Endometrium (tissue), 2 donors: ENCODE measurements around the gene SUGCT.
"Not testable (repeated sequence)": the region's sequence is repeated elsewhere in the genome, so short reads cannot be mapped to it uniquely, and the experiment has no call there.

Source experiments
- FAIRE-seq: peaks from 2 replicates; lab custom pipeline; 2012; peaks lifted over from hg19 to GRCh38; lab: Jason Lieb, UNC
- donor health status: control.
- donor health status: control.

The SUGCT gene

GRCh38 chr7:40405991-40406390 lies 271.2 kb downstream of the SUGCT start:
- FAIRE-seq = no peak

- FAIRE-seq = no peak
Measured at GRCh38 chr7:40412323-40412722, 277.5 kb downstream of the SUGCT start.

GRCh38 chr7:40414704-40415103 lies 279.9 kb downstream of the SUGCT start:
- not testable (repeated sequence) for FAIRE-seq

- FAIRE-seq = no peak
Measured at GRCh38 chr7:40418448-40418847, 283.6 kb downstream of the SUGCT start.

- FAIRE-seq = no peak
Measured at GRCh38 chr7:40418983-40419382, 284.2 kb downstream of the SUGCT start.

- no peak for FAIRE-seq
Measured at GRCh38 chr7:40419806-40420205, 285.0 kb downstream of the SUGCT start.

GRCh38 chr7:40421433-40421832 lies 286.6 kb downstream of the SUGCT start:
- FAIRE-seq = no peak

GRCh38 chr7:40425696-40426095 lies 290.9 kb downstream of the SUGCT start:
- no peak for FAIRE-seq

- no peak for FAIRE-seq
Measured at GRCh38 chr7:40428421-40428820, 293.6 kb downstream of the SUGCT start.

- no peak for FAIRE-seq
Measured at GRCh38 chr7:40429826-40430225, 295.0 kb downstream of the SUGCT start.

GRCh38 chr7:40432046-40432445 lies 297.2 kb downstream of the SUGCT start:
- FAIRE-seq = no peak

- no peak for FAIRE-seq
Measured at GRCh38 chr7:40436710-40437109, 301.9 kb downstream of the SUGCT start.

- no peak for FAIRE-seq
Measured at GRCh38 chr7:40437498-40437897, 302.7 kb downstream of the SUGCT start.

- no peak for FAIRE-seq
Measured at GRCh38 chr7:40437936-40438634, 303.3 kb downstream of the SUGCT start.

- no peak for FAIRE-seq
Measured at GRCh38 chr7:40439686-40440085, 304.9 kb downstream of the SUGCT start.

- no peak for FAIRE-seq
Measured at GRCh38 chr7:40447345-40447744, 312.5 kb downstream of the SUGCT start.

- FAIRE-seq = no peak
Measured at GRCh38 chr7:40455485-40455884, 320.7 kb downstream of the SUGCT start.

- FAIRE-seq = no peak
Measured at GRCh38 chr7:40457776-40458480, 323.1 kb downstream of the SUGCT start.

GRCh38 chr7:40463446-40463845 lies 328.6 kb downstream of the SUGCT start:
- FAIRE-seq = no peak

GRCh38 chr7:40468891-40469864 lies 334.4 kb downstream of the SUGCT start:
- no peak for FAIRE-seq

- FAIRE-seq = no peak
Measured at GRCh38 chr7:40470091-40470592, 335.3 kb downstream of the SUGCT start.

GRCh38 chr7:40470817-40471216 lies 336.0 kb downstream of the SUGCT start:
- FAIRE-seq = peak; percentile 12
